HL-60 (cell line): ENCODE measurements around the gene CHMP1A.

Experiments used
- DNase-seq, 2 experiments: peaks; one replicate each; pipeline ENCODE4 v3.0.0-alpha.2; 2010 to 2020; ENCODE audit warnings: low read depth in 1 of 2, low spot score in 1 of 2
- H3K27ac ChIP-seq: fragments of 250-450 bp; sonication (Bioruptor Pico); replicated peaks from 2 replicates; pipeline ENCODE4 v1.5.1; 2020; ENCODE audit warnings: mild to moderate bottlenecking, moderate library complexity
- H3K27me3 ChIP-seq: fragments of 250-450 bp; sonication (Bioruptor Pico); 2 replicates; pipeline ENCODE4 v1.5.1; 2021; ENCODE audit warnings: mild to moderate bottlenecking, moderate library complexity; ENCODE audit not compliant: insufficient read depth, poor library complexity, severe bottlenecking
- H3K4me3 ChIP-seq: replicated peaks from 2 replicates; pipeline ENCODE4 v1.5.1; 2011; ENCODE audit warnings: mild to moderate bottlenecking, control low read depth, low read length; ENCODE audit not compliant: insufficient read depth
- GABPA ChIP-seq: IDR thresholded peaks from 2 replicates; pipeline ENCODE4 v1.6.1; 2012; ENCODE audit warnings: low read depth
- POLR2AphosphoS5 ChIP-seq: IDR thresholded peaks from 2 replicates; pipeline ENCODE4 v1.6.1; 2012; ENCODE audit warnings: low read depth
- SPI1 ChIP-seq: IDR thresholded peaks from 2 replicates; pipeline ENCODE4 v1.6.1; 2012; ENCODE audit warnings: low read depth, mild to moderate bottlenecking, borderline replicate concordance
- TF ChIP-seq, protein P1 (sequence below): IDR thresholded peaks from one replicate; pipeline ENCODE4 v1.5.1; 2011; ENCODE audit warnings: low read length, control low read depth, inconsistent platforms; ENCODE audit not compliant: insufficient read depth
- TF ChIP-seq, protein P2 (sequence below): IDR thresholded peaks from 2 replicates; pipeline ENCODE4 v1.6.1; 2012; ENCODE audit warnings: low read depth; ENCODE audit not compliant: insufficient replicate concordance

Gene CHMP1A

DNA sequence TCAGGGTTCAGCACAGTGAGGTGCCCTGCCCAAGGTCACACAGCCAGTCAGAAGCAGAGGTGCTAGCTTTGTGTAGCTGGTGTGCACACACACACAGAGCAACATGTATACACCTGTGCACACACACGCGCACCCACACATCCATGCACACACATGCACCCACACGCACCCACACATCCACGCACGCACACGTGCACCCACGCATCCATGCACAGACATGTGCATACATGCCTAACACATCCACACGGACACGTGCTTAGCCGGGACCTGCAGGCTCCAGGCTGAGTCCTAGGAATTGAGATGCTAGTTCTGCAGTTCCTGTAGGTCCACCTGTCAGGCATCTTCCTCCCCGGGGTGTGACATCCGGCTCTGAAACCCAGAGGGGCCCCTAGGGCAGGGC is 57.1 kb downstream of the CHMP1A start:
- no peak overlapping the region for H3K4me3 ChIP-seq
- no peaks in the 10 kb centered on the region for H3K27me3 ChIP-seq
- DNase-seq: no peak
- no peak overlapping the region for H3K27ac ChIP-seq
- TF ChIP-seq, protein P1, sequence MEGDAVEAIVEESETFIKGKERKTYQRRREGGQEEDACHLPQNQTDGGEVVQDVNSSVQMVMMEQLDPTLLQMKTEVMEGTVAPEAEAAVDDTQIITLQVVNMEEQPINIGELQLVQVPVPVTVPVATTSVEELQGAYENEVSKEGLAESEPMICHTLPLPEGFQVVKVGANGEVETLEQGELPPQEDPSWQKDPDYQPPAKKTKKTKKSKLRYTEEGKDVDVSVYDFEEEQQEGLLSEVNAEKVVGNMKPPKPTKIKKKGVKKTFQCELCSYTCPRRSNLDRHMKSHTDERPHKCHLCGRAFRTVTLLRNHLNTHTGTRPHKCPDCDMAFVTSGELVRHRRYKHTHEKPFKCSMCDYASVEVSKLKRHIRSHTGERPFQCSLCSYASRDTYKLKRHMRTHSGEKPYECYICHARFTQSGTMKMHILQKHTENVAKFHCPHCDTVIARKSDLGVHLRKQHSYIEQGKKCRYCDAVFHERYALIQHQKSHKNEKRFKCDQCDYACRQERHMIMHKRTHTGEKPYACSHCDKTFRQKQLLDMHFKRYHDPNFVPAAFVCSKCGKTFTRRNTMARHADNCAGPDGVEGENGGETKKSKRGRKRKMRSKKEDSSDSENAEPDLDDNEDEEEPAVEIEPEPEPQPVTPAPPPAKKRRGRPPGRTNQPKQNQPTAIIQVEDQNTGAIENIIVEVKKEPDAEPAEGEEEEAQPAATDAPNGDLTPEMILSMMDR: no peak
- TF ChIP-seq SPI1: no peak

DNA sequence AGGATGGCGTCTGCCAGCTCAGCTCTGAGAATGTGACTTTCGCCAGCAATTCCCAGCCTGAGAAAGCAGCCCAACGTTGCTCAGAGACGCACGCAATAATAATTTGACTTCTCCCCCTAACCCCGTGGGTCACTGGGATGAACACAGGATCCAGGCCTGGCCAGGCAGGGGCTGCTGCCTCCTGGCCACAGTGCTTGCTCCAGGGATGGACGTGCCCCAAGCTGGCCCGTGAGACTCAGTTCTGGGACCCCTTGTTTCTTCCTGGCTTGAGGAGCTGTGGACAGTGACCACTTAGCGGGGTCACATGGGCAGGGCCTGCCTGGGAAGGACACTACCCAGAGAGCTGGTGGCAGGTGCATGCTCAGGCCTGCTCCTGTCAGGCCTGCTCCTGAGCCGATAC is 57.6 kb downstream of the CHMP1A start:
- H3K4me3 ChIP-seq: no peak overlapping the region
- H3K27ac ChIP-seq: no peak overlapping the region
- H3K27me3 ChIP-seq: no peaks in the 10 kb centered on the region
- TF ChIP-seq POLR2AphosphoS5 (no peak), GABPA (no peak), SPI1 (no peak)
- TF ChIP-seq, protein P2, sequence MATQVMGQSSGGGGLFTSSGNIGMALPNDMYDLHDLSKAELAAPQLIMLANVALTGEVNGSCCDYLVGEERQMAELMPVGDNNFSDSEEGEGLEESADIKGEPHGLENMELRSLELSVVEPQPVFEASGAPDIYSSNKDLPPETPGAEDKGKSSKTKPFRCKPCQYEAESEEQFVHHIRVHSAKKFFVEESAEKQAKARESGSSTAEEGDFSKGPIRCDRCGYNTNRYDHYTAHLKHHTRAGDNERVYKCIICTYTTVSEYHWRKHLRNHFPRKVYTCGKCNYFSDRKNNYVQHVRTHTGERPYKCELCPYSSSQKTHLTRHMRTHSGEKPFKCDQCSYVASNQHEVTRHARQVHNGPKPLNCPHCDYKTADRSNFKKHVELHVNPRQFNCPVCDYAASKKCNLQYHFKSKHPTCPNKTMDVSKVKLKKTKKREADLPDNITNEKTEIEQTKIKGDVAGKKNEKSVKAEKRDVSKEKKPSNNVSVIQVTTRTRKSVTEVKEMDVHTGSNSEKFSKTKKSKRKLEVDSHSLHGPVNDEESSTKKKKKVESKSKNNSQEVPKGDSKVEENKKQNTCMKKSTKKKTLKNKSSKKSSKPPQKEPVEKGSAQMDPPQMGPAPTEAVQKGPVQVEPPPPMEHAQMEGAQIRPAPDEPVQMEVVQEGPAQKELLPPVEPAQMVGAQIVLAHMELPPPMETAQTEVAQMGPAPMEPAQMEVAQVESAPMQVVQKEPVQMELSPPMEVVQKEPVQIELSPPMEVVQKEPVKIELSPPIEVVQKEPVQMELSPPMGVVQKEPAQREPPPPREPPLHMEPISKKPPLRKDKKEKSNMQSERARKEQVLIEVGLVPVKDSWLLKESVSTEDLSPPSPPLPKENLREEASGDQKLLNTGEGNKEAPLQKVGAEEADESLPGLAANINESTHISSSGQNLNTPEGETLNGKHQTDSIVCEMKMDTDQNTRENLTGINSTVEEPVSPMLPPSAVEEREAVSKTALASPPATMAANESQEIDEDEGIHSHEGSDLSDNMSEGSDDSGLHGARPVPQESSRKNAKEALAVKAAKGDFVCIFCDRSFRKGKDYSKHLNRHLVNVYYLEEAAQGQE: no peak
- TF ChIP-seq, protein P1: no peak
- DNase-seq: no peak

DNA sequence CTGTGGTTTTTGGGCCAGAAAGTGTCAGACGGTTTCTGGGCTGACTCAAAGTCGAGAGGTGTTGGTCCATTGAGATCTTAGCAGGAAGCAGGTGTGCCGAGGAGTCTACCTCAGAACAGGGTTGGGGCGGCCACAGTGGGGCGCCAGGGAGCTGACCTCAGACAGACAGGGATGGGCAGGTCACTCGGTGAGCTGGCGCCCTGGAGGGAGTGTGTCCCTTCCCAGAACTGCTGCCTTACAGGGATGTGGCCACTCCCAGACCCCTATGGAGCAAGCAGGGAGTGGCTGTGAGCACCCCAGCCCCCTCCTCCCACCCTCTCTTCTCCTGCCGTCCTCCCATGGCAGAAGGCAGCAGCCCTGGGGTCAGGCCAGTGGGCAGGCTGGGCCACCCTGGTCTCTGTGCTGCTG is 58.1 kb downstream of the CHMP1A start:
- H3K27me3 ChIP-seq: no peaks in the 10 kb centered on the region
- no peak for DNase-seq
- H3K27ac ChIP-seq: no peak overlapping the region
- H3K4me3 ChIP-seq: no peak overlapping the region
- no peak for TF ChIP-seq SPI1
- TF ChIP-seq, protein P2: no peak
- TF ChIP-seq, protein P1: no peak
- no peak for TF ChIP-seq GABPA
- no peak for TF ChIP-seq POLR2AphosphoS5

DNA sequence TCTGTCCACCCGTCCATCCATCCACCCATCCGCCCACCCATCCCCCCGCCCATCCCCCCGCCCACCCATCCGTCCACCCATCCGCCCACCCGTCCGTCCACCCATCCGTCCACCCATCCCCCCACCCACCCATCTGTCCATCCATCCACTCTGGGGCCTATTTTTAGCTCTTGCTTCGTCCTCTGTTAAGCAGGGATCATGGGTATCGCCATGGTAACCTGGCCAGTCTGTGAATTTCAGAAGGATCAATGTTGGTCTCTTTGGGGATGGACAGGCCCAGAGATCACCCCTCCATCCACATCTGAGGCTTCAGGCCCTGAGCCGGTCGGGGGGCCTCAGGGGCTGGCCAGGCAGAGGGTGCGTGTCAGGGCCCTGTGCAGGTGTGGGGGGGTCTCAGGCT is 59.3 kb downstream of the CHMP1A start:
- Histone ChIP-seq H3K27ac (no peak overlapping the region), H3K4me3 (no peak overlapping the region), H3K27me3 (no peaks in the 10 kb centered on the region)
- DNase-seq: no peak
- TF ChIP-seq GABPA: no peak
- no peak for TF ChIP-seq POLR2AphosphoS5
- TF ChIP-seq, protein P2: no peak
- TF ChIP-seq, protein P1: no peak
- TF ChIP-seq SPI1: no peak
